PC-3 (cell line): ENCODE data around the gene DRC3. TPM values are rescaled to one million over a fixed set of nuclear protein-coding genes. Genes with fewer than 3 reads are reported as not detected.

Experiments
- ATAC-seq: fragments of 200-7000 bp; cut with Tn5 transposase; 2 replicates; pipeline ENCODE4 v1.9.1; 2020; ENCODE audit warnings: mild to moderate bottlenecking, moderate library complexity
- BruUV-seq: library from RNA; stranded (reverse); fragments of 400-500 nt; replicated peaks from 2 replicates; lab custom pipeline; 2021; lab: Mats Ljungman, UMichigan
- CTCF ChIA-PET: fragments of 300-600 bp; sonication (Branson Sonifier 250); formaldehyde crosslinking; loops from one replicate; lab custom pipeline; 2022; ENCODE audit warnings: antibody characterized with exemption; lab: Charles Lee
- POLR2A ChIA-PET: fragments of 300-600 bp; sonication (Branson Sonifier 250); formaldehyde crosslinking; loops from one replicate; lab custom pipeline; 2022; ENCODE audit warnings: antibody characterized with exemption; ENCODE audit not compliant: unreplicated experiment; lab: Charles Lee
- DNase-seq: peaks from one replicate; pipeline ENCODE4 v3.0.0-alpha.2; 2015
- H2AFZ ChIP-seq: fragments of 300-600 bp; sonication (generic); 2 replicates; pipeline ENCODE4 v1.6.0; 2016; ENCODE audit warnings: antibody characterized with exemption, low read length
- H3F3A ChIP-seq: fragments of 300-600 bp; sonication (generic); one replicate; pipeline ENCODE4 v1.6.0; 2017; ENCODE audit warnings: antibody characterized with exemption, low read length, control low read depth, mild to moderate bottlenecking; ENCODE audit not compliant: unreplicated experiment
- H3K27ac ChIP-seq: fragments of 300-600 bp; sonication (generic); 2 replicates; pipeline ENCODE4 v1.5.1; 2016; ENCODE audit warnings: mild to moderate bottlenecking, low read length
- H3K27me3 ChIP-seq: fragments of 300-600 bp; sonication (generic); 2 replicates; pipeline ENCODE4 v1.6.1; 2016; ENCODE audit warnings: low read length, mixed read lengths
- H3K36me3 ChIP-seq: fragments of 300-600 bp; sonication (generic); 2 replicates; pipeline ENCODE4 v1.6.1; 2016; ENCODE audit warnings: low read depth, mixed run types, low read length, mixed read lengths
- H3K4me1 ChIP-seq: fragments of 300-600 bp; sonication (generic); 2 replicates; pipeline ENCODE4 v1.5.1; 2016; ENCODE audit warnings: low read length; ENCODE audit not compliant: insufficient read depth
- H3K4me2 ChIP-seq: fragments of 300-600 bp; sonication (generic); 2 replicates; pipeline ENCODE4 v1.6.0; 2016; ENCODE audit warnings: low read length
- H3K4me3 ChIP-seq: fragments of 300-600 bp; sonication (generic); 2 replicates; pipeline ENCODE4 v1.5.1; 2016; ENCODE audit warnings: mild to moderate bottlenecking, low read length, mixed read lengths
- H3K79me2 ChIP-seq: fragments of 300-600 bp; sonication (generic); 2 replicates; pipeline ENCODE4 v1.6.1; 2017; ENCODE audit warnings: low read length, mixed read lengths
- H3K9ac ChIP-seq: fragments of 300-600 bp; sonication (generic); 2 replicates; pipeline ENCODE4 v1.6.0; 2016; ENCODE audit warnings: mild to moderate bottlenecking, low read length
- H3K9me2 ChIP-seq: fragments of 300-600 bp; sonication (generic); replicated peaks from 2 replicates; pipeline ENCODE4 v1.6.1; 2016; ENCODE audit warnings: mixed run types, low read length, mixed read lengths
- H3K9me3 ChIP-seq: fragments of 300-600 bp; sonication (generic); 2 replicates; pipeline ENCODE4 v1.6.1; 2016; ENCODE audit warnings: low read length, mixed read lengths
- H4K20me1 ChIP-seq: fragments of 300-600 bp; sonication (generic); 2 replicates; pipeline ENCODE4 v1.6.1; 2016; ENCODE audit warnings: low read length, mixed read lengths
- EZH2 ChIP-seq: fragments of 300-600 bp; sonication (generic); IDR thresholded peaks from one replicate; pipeline ENCODE4 v1.6.1; 2017; ENCODE audit warnings: antibody characterized with exemption, mild to moderate bottlenecking, low read length; ENCODE audit not compliant: unreplicated experiment
- EZH2phosphoT487 ChIP-seq: fragments of 300-600 bp; sonication (generic); IDR thresholded peaks from 2 replicates; pipeline ENCODE4 v1.6.1; 2018; ENCODE audit warnings: mild to moderate bottlenecking, antibody characterized with exemption, low read length, borderline replicate concordance
- intact Hi-C: fragments of 100-400 bp; cut with micrococcal nuclease; formaldehyde crosslinking; loops from 2 replicates; pipeline ENCODE4 v1.9.0; 2023
- total RNA-seq: library from RNA; depleted of rRNA; stranded (reverse); fragments of >200 nt; gene quantifications from 2 replicates; pipeline ENCODE4 v1.2.3, GENCODE V29; 2014
- TF ChIP-seq, protein P1 (sequence below): fragments of 300-600 bp; sonication (generic); conservative IDR thresholded peaks from 2 replicates; pipeline ENCODE4 v1.5.1; 2017; ENCODE audit warnings: antibody characterized with exemption, low read depth, mild to moderate bottlenecking, low read length

The DRC3 gene
- total RNA-seq, 1 experiment from 2014 or later: 1.9 TPM

DNA sequence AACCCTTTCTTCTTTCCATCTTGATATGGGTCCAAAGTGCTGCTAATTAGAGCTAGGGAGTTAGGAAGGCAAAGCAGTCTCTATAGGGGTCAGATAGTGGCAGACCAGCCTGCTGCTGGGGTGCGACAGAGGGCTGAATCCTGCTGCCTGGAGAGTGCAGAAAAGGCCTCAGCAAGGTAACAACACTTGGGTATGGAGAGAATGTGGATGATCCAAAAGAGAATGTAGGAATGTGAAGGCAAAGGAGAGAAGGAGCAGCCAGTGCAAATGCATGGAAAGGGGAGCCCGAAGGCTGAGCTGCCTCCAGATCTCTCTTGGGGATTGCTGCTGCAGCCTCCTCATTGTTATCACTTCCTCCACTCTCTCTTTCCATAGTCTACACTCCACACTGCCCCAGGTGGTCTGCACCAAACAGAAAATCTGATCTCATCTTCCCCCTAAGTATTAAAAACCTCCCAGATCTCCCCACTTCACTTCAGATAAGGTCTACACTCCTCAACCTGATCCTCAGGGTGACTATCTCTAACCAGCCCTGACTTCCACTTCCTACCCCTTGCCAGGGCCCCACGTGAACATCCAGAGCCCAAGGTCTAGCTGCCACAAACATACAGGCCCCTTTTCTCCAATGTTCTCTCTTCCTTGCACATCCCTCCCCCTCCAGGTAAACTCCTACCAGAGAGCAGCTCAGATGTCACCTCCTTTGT lies 29.2 kb upstream of the DRC3 start:
- DNase-seq (no peak), ATAC-seq (no peak; the same call in 1 of the 2 replicates)
- Histone ChIP-seq H3K4me1 (peaks cover 75% of the 10 kb centered on the region), H3K27me3 (no peaks in the 10 kb centered on the region), H3K9me2 (no peaks in the 10 kb centered on the region), H3K9me3 (no peaks in the 10 kb centered on the region), H3K4me2 (peak overlapping the region; percentile 61), H3K79me2 (peaks cover 86% of the 10 kb centered on the region), H3F3A (peaks cover 9% of the 10 kb centered on the region), H3K4me3 (peak overlapping the region; percentile 1; the same call in 1 of the 2 replicates), H3K36me3 (no peaks in the 10 kb centered on the region), H3K9ac (no peak overlapping the region), H2AFZ (no peak overlapping the region), H3K27ac (peak overlapping the region; percentile 11), H4K20me1 (no peaks in the 10 kb centered on the region)
- BruUV-seq: no TSS peak
- CTCF ChIA-PET: no interaction called here
- intact Hi-C loops: no loop called here
- POLR2A ChIA-PET: no interaction called here
- TF ChIP-seq EZH2 (no peak), EZH2phosphoT487 (no peak)

DNA sequence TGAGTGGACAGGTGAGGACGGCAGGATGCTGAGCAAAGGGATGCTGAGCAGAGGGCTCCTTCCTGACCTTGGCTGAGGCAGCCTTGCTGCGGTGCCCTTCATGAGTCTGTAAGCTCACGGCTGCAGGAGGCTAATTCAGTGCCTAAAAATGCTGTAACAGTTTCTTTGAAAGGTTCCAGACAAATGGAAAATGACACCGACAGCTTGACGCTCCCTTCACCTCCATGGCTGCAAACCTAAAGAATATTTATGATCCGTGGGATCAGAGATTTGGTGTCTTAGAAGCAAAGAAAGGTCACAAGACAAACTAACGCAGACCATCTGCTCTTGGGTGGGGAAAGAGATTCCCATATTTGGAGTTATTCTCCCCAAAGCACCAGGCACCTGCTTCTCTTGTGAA lies 28.4 kb upstream of the DRC3 start:
- intact Hi-C loops: no loop called here
- TF ChIP-seq EZH2: no peak
- TF ChIP-seq, protein P1, sequence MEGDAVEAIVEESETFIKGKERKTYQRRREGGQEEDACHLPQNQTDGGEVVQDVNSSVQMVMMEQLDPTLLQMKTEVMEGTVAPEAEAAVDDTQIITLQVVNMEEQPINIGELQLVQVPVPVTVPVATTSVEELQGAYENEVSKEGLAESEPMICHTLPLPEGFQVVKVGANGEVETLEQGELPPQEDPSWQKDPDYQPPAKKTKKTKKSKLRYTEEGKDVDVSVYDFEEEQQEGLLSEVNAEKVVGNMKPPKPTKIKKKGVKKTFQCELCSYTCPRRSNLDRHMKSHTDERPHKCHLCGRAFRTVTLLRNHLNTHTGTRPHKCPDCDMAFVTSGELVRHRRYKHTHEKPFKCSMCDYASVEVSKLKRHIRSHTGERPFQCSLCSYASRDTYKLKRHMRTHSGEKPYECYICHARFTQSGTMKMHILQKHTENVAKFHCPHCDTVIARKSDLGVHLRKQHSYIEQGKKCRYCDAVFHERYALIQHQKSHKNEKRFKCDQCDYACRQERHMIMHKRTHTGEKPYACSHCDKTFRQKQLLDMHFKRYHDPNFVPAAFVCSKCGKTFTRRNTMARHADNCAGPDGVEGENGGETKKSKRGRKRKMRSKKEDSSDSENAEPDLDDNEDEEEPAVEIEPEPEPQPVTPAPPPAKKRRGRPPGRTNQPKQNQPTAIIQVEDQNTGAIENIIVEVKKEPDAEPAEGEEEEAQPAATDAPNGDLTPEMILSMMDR: no peak
- TF ChIP-seq EZH2phosphoT487: no peak
- POLR2A ChIA-PET: no interaction called here
- H3K9me2 ChIP-seq: no peaks in the 10 kb centered on the region
- no peak overlapping the region for H3K27ac ChIP-seq
- no peak overlapping the region for H3K4me3 ChIP-seq
- DNase-seq (no peak), ATAC-seq (no peak)
- no peaks in the 10 kb centered on the region for H3K9me3 ChIP-seq
- peaks cover 86% of the 10 kb centered on the region for H3K79me2 ChIP-seq
- H3K4me1 ChIP-seq: peaks cover 83% of the 10 kb centered on the region
- BruUV-seq: no TSS peak
- no peaks in the 10 kb centered on the region for H4K20me1 ChIP-seq
- no peak overlapping the region for H2AFZ ChIP-seq
- CTCF ChIA-PET: no interaction called here
- H3K36me3 ChIP-seq: no peaks in the 10 kb centered on the region
- peaks cover 9% of the 10 kb centered on the region for H3F3A ChIP-seq
- no peaks in the 10 kb centered on the region for H3K27me3 ChIP-seq
- H3K4me2 ChIP-seq: no peak overlapping the region
- H3K9ac ChIP-seq: no peak overlapping the region

DNA sequence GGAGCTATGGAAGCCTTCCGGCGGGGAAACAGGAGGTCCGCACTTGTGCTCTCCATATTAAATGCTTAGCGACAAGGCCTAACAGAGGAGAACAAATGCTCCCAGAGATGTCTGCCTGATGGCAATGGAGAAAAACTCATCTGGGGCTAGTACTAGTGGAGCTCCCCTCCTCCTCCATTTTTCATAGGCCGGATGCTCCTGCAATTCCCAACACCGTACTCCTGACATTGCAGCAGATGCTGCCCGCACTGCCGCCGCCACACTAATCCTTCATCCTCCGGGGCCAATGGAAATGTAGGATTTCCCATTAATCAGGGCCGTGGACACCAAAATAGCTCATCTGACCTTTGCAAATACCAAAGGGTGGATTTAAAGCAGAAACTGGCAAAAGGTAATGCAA lies 27.9 kb upstream of the DRC3 start:
- no peak overlapping the region for H3K4me2 ChIP-seq
- H2AFZ ChIP-seq: no peak overlapping the region
- intact Hi-C loops: no loop called here
- H3K9me2 ChIP-seq: no peaks in the 10 kb centered on the region
- peaks cover 9% of the 10 kb centered on the region for H3F3A ChIP-seq
- H3K36me3 ChIP-seq: no peaks in the 10 kb centered on the region
- peaks cover 84% of the 10 kb centered on the region for H3K79me2 ChIP-seq
- ChIA-PET CTCF (no interaction called here), POLR2A (no interaction called here)
- no peak overlapping the region for H3K4me3 ChIP-seq
- no peak overlapping the region for H3K9ac ChIP-seq
- H3K27ac ChIP-seq: no peak overlapping the region
- DNase-seq (no peak), ATAC-seq (no peak)
- no TSS peak for BruUV-seq
- no peaks in the 10 kb centered on the region for H3K9me3 ChIP-seq
- peaks cover 84% of the 10 kb centered on the region for H3K4me1 ChIP-seq
- TF ChIP-seq, protein P1: no peak
- no peak for TF ChIP-seq EZH2phosphoT487
- TF ChIP-seq EZH2: no peak
- no peaks in the 10 kb centered on the region for H4K20me1 ChIP-seq
- H3K27me3 ChIP-seq: no peaks in the 10 kb centered on the region
